ENCODE results near the gene RNF214. TPM values are rescaled to one million over a fixed set of nuclear protein-coding genes. Genes with fewer than 3 reads are reported as not detected.
A peak's percentile ranks its signal among the peaks of the same experiment; 100 is the strongest.

RNF214 gene
- total and polyA plus RNA-seq, 2 of the 13 experiments (the other 11 are each of a cell fraction or from before 2014, with no cell fraction given): 10.7 to 12.6 TPM

- TF ChIP-seq ZNF350 (CRISPR knock-in tag; IDR thresholded peaks at IDR 0.05; ENCODE audit: borderline replicate concordance, low read depth) (no peak; the same call in 1 of the 2 replicates), MATR3 (CRISPR knock-in tag; IDR thresholded peaks at IDR 0.05) (no peak), HDAC1 (CRISPR knock-in tag; IDR thresholded peaks at IDR 0.05) (peak; percentile 78), GPN1 (CRISPR knock-in tag; IDR thresholded peaks at IDR 0.05; ENCODE audit: borderline replicate concordance) (no peak), ZNF414 (CRISPR knock-in tag; IDR thresholded peaks at IDR 0.05) (peak; percentile 21; the same call in 1 of the 2 replicates), KAT8 (CRISPR knock-in tag; IDR thresholded peaks at IDR 0.05) (peak; percentile 57; the same call in 1 of the 2 replicates), ZNF530 (CRISPR knock-in tag; IDR thresholded peaks at IDR 0.05; ENCODE audit: low read depth) (no peak), HMG20A (CRISPR knock-in tag; IDR thresholded peaks at IDR 0.05; ENCODE audit: borderline replicate concordance) (no peak), STAG1 (CRISPR knock-in tag; IDR thresholded peaks at IDR 0.05) (no peak), ZNF33A (CRISPR knock-in tag; IDR thresholded peaks at IDR 0.05; ENCODE audit: borderline replicate concordance) (no peak), MYPOP (CRISPR knock-in tag; IDR thresholded peaks at IDR 0.05) (no peak), MLXIP (CRISPR knock-in tag; IDR thresholded peaks at IDR 0.05; ENCODE audit: borderline replicate concordance) (no peak), MLX (CRISPR knock-in tag; IDR thresholded peaks at IDR 0.05) (no peak), ZBTB38 (CRISPR knock-in tag; IDR thresholded peaks at IDR 0.05) (no peak), XBP1 (CRISPR knock-in tag; IDR thresholded peaks at IDR 0.05) (no peak), SMC3 (IDR thresholded peaks at IDR 0.05; ENCODE audit: low read length) (no peak), ZNF317 (CRISPR knock-in tag; IDR thresholded peaks at IDR 0.05) (0 out of 2 replicates have a peak, but pooled peaks have one; percentile 51), NFIC (IDR thresholded peaks at IDR 0.05; ENCODE audit: low read length) (no peak), MIER2 (CRISPR knock-in tag; IDR thresholded peaks at IDR 0.05) (0 out of 2 replicates have a peak, but pooled peaks have one; percentile 20), ATF7 (IDR thresholded peaks at IDR 0.05) (no peak), ATF7 (CRISPR knock-in tag; IDR thresholded peaks at IDR 0.05) (no peak)
- TF ChIP-seq, protein P1, sequence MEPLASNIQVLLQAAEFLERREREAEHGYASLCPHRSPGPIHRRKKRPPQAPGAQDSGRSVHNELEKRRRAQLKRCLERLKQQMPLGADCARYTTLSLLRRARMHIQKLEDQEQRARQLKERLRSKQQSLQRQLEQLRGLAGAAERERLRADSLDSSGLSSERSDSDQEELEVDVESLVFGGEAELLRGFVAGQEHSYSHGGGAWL (CRISPR knock-in tag; IDR thresholded peaks at IDR 0.05): peak; percentile 49; the same call in 1 of the 2 replicates
Measured at GRCh38 chr11:117327567-117328374, 95.3 kb downstream of the RNF214 start, which contains the start of gene CEP164 (continued).

Measured in HepG2 (cell line).